Choroid plexus epithelial cell (primary cell): ENCODE measurements around the gene KREMEN1.

Experiments
- DNase-seq: peaks from one replicate; pipeline ENCODE4 v3.0.0-alpha.2; 2010; ENCODE audit warnings: low read depth
- H3K4me3 ChIP-seq: 2 replicates; pipeline ENCODE4 v1.5.1; 2011; ENCODE audit warnings: low read depth, mild to moderate bottlenecking, control low read depth, low read length, moderate library complexity
- TF ChIP-seq, protein P1 (sequence below): conservative IDR thresholded peaks from 2 replicates; pipeline ENCODE4 v1.5.1; 2011; ENCODE audit warnings: low read depth, mild to moderate bottlenecking, control low read depth, inconsistent platforms, low read length, moderate library complexity

KREMEN1 gene

DNA sequence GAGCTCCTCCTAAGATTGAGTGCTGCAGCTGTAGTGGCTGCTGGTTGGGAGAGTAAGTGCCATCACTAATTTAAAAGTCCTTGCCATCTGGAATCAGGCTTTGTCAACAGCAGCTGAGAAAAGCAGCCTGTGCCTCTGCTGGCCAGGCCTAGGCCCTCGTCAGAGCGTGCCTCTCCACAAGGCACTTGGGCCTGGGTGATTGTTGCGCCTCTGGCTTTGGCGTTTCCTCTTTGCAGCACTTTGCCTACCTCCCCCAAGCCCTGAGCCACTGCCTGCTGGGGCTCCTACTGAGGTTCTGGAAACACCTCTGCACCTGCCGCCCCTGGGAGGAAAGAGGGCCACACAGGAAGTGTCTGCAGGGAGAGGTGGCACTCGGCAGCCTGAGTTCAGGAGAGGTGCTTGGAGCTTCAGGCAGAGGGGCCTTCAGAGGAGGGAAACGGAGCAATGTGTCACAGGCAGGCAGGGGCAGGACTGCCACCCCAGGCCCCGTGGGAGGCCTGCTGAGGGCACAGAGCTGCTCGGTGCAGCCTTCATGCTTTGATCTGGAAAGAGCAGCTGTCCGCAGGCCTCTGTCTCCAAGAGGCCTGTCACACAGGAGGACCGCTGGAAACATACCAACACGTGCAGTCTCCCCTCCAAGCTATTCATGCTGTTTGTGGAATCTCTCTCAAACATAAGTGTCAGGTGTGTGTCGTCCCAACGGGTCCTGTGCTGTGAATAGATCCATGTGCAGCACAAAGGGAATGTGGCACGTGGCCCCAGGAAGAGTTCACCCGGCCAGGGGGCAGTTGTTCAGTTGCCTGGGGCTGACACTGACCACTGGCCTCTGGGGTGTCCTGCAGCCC lies 71.3 kb downstream of the KREMEN1 start:
- H3K4me3 ChIP-seq: no peak overlapping the region
- TF ChIP-seq, protein P1, sequence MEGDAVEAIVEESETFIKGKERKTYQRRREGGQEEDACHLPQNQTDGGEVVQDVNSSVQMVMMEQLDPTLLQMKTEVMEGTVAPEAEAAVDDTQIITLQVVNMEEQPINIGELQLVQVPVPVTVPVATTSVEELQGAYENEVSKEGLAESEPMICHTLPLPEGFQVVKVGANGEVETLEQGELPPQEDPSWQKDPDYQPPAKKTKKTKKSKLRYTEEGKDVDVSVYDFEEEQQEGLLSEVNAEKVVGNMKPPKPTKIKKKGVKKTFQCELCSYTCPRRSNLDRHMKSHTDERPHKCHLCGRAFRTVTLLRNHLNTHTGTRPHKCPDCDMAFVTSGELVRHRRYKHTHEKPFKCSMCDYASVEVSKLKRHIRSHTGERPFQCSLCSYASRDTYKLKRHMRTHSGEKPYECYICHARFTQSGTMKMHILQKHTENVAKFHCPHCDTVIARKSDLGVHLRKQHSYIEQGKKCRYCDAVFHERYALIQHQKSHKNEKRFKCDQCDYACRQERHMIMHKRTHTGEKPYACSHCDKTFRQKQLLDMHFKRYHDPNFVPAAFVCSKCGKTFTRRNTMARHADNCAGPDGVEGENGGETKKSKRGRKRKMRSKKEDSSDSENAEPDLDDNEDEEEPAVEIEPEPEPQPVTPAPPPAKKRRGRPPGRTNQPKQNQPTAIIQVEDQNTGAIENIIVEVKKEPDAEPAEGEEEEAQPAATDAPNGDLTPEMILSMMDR: no peak
- no peak for DNase-seq

DNA sequence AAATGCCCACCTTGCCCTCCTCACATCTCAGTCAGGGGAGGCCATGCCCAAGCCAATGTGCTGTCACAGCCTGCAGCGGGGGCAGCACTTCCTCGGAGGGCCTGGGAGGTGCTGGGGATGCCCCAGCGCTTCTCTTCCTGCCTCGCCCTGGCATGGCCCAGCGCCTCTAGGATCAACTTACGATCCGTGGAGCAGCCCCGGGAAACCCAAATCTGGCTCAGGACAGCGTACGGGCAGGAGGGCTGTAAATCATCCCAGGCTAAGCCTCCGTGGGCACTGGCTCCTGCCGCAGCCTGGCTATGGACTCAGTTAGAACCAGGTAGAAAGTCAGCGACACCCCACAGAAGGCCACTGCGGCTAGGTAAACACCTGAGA lies 71.9 kb downstream of the KREMEN1 start:
- DNase-seq: no peak
- TF ChIP-seq, protein P1: no peak
- no peak overlapping the region for H3K4me3 ChIP-seq

DNA sequence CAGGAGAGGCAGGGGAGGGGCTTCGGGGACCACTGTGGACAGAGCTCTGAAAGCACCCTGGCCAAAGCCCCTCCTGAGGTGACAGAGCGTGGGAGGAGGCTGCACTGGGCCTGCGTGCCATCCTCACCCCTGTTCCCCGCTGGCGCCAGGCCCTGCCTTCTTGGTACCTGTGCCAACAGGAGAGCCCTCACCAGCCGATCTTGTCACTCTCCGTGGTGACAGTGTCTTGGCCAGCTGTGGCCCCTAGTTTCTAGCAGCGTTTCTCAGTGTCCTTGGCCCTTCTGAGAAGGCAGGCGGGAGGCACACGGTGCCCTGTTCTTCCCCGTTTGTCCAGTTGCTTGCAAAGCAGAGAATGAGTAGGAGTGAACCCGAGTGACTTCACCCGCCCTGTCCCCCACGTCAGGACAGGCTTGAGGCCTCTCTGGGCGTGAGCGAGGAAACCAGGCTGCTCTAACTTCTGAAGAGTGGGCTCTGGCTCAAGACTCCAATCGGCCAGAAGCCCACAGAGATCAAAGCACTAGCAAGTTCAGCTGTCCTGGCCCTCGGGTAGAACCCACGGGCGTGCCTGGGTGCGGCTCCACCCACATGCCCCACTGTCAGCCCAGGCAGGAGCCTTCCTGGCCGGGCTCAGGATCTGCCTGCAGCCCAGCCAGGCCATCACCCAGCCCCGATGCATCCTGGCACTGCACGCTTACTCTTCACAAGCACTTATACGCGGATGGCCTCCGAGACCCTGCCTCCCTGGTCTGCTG lies 72.7 kb downstream of the KREMEN1 start:
- no peak for DNase-seq
- TF ChIP-seq, protein P1: no peak
- H3K4me3 ChIP-seq: no peak overlapping the region

DNA sequence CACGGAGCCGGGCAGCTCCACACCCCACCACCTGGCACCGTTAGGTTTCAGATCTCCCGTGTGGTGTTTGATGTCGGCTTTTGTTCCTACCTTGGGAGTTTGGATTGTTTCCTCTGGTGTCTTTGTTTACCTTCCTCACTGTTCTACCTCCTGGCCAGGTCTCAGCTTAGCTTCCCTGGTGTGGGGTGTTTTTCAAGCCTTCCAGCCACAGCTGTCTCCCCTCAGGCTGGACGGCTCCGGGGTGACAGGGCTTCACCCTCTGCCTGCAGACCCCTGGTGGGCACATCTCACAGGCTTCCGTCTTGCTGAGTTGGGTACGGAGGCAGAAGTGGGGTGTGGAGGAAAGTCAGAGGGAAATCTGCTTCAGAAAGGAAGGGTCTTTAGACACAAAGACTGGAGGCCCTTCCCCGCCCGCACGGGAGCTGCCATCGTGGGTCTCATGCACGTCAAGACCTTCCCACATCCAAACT lies 73.3 kb downstream of the KREMEN1 start:
- no peak for DNase-seq
- TF ChIP-seq, protein P1: no peak

DNA sequence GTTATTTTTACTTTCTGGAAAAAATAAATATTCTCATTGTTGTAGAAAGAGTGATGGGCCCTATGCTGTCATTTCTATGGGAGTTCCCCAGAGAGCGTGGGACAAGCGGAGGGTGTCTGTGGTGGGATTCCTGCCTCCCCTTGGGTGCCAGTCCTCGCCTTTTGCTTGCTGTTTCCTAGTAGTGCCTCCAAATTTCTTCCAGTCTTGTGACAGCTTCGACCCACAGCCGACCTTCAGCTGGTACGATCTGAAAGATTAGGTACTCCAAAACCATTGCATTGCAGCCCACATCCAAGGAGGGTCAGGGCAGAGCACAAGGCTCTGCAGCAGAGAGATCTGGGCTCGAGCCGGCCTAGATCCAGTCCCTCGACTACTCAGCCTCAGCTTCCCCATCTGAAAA lies 73.9 kb downstream of the KREMEN1 start:
- H3K4me3 ChIP-seq: no peak overlapping the region
- no peak for DNase-seq
- TF ChIP-seq, protein P1: no peak

More for the DNA sequence above, 73.3 kb downstream of the KREMEN1 start:
- no peak overlapping the region for H3K4me3 ChIP-seq

DNA sequence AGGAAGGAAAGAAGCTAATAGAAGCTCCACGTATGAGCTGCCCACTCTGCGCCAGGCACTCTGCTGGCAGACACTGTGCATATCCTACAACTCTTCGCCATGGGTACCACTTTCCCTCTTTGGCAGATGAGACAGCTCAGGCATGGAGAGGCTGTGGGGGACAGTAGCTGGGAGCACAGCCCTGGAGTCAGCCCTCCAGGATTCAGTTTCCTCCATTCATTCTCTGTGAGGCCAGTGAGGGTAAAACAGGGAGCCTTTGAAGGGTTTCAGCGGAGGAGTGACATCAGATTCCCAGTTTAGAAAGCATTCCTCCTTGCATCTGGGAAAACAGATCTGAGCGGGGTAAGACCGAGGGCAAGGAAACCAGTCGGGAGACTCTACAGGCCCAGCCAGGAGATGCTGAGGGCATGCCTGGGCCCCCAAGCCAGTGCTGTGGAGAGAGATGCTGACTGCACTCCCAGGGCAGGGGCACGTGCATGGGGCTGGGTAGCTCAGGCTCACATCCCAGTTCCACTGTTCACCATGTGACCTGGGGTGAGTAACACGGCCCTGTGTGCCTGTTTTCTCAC lies 74.6 kb downstream of the KREMEN1 start:
- TF ChIP-seq, protein P1: no peak
- H3K4me3 ChIP-seq: no peak overlapping the region
- DNase-seq: no peak
